Motor neuron (in vitro differentiated cells): ENCODE data around the gene SCGB1A1. TPM values are rescaled to one million over a fixed set of nuclear protein-coding genes. Genes with fewer than 3 reads are reported as not detected.

Source experiments
- ATAC-seq, 8 experiments: fragments of 200-7000 bp; cut with Tn5 transposase; replicated peaks in 6 of 8; 2 replicates each; pipeline ENCODE4 v1.8.0; 2021; ENCODE audit warnings: mild to moderate bottlenecking in 8 of 8, moderate library complexity in 8 of 8
- H3K27ac ChIP-seq, 2 donors: fragments of 250-450 bp; sonication (Bioruptor Pico); 2 replicates each; pipeline ENCODE4 v1.9.0; 2021; ENCODE audit warnings: antibody characterized with exemption in 2 of 2, mild to moderate bottlenecking in 2 of 2, moderate library complexity in 1 of 2
- H3K4me1 ChIP-seq, 2 donors: fragments of 250-450 bp; sonication (Bioruptor Pico); replicated peaks in 1 of 2; 2 replicates each; pipeline ENCODE4 v1.6.1; 2021; ENCODE audit warnings: antibody characterized with exemption in 2 of 2, mild to moderate bottlenecking in 2 of 2, moderate library complexity in 1 of 2
- H3K4me3 ChIP-seq, 5 donors: fragments of 250-450 bp; sonication (Bioruptor Pico); 2 replicates each; pipeline ENCODE4 v1.9.0; 2021; ENCODE audit warnings: antibody characterized with exemption in 5 of 5, mild to moderate bottlenecking in 5 of 5, moderate library complexity in 4 of 5
- WGBS, 10 experiments: fragments of 450-650 bp; shearing (Covaris generic); methylation state at CpG; one replicate each; pipeline ENCODE4 v1.0.0; 2022; 5-methylcytosine and 5-hydroxymethylcytosine counted together
- in situ Hi-C, 9 experiments: fragments of 400-800 bp; cut with MboI; loops; one replicate each; pipeline ENCODE4 v1.15.0; 2021; ENCODE audit warnings: low sequenced_read_pairs in 9 of 9, low pct_unique_long_range_greater_than_20kb in 2 of 9; ENCODE audit not compliant: unreplicated experiment in 9 of 9
- total RNA-seq, 8 experiments: library from RNA; unstranded; fragments of 300-600 nt; gene quantifications; 2 replicates each; pipeline versions ENCODE4 v1.2.3 to v1.2.4, GENCODE V29; 2022

Gene SCGB1A1
- total RNA-seq, 8 experiments from 2014 or later = not detected

- no peak overlapping the region for H3K27ac ChIP-seq
- H3K4me3 ChIP-seq = no peak overlapping the region
- peaks cover 10% of the 10 kb centered on the region in 2 donors for H3K4me1 ChIP-seq
- WGBS, 10 experiments = 70 to 100% (median 84%) methylated on average over 1 to 4 of the region's 8 CpGs; no CpG with 5 or more reads in 2 of the 10 experiments
- in situ Hi-C loops = loop anchor here in 2 of 9 experiments (10.0 to 25.0 kb wide), 2 partner anchors 108 to 126 kb away; partner anchors contain the start of gene AHNAK (in 1 of the 2)
- ATAC-seq = no peak
Observed at GRCh38 chr11:62428871-62429560, 10.2 kb downstream of the SCGB1A1 start.

- 14 to 89% (median 57%) methylated on average over 1 to 3 of the region's 3 CpGs; no CpG with 5 or more reads in 3 of the 10 experiments for WGBS, 10 experiments
- Histone ChIP-seq H3K27ac (no peak overlapping the region), H3K4me3 (no peak overlapping the region), H3K4me1 (peaks cover 10% of the 10 kb centered on the region in 2 donors)
- in situ Hi-C loops = loop anchor here in 1 of 9 experiments (25.0 kb wide), 1 partner anchor 107 kb away; the partner anchor contains the start of gene AHNAK
- no peak for ATAC-seq
Observed at GRCh38 chr11:62430425-62430824, 11.6 kb downstream of the SCGB1A1 start.

GRCh38 chr11:62431171-62431901, 12.5 kb downstream of the SCGB1A1 start:
- peaks cover 10 to 12% of the 10 kb centered on the region in 2 donors for H3K4me1 ChIP-seq
- 38 to 88% (median 70%) methylated on average over 2 to 10 of the region's 11 CpGs; no CpG with 5 or more reads in 1 of the 10 experiments for WGBS, 10 experiments
- H3K27ac ChIP-seq = no peak overlapping the region
- ATAC-seq = no peak
- no peak overlapping the region for H3K4me3 ChIP-seq
- in situ Hi-C loops = loop anchor here in 1 of 9 experiments (25.0 kb wide), 1 partner anchor 106 kb away; the partner anchor contains the start of gene AHNAK

- in situ Hi-C loops = loop anchor here in 1 of 9 experiments (25.0 kb wide), 1 partner anchor 105 kb away; the partner anchor contains the start of gene AHNAK
- ATAC-seq = no peak
- no peak overlapping the region for H3K27ac ChIP-seq
- H3K4me1 ChIP-seq = peaks cover 10 to 12% of the 10 kb centered on the region in 2 donors
- H3K4me3 ChIP-seq = no peak overlapping the region
- 0 to 100% (median 86%) methylated on average over 1 to 8 of the region's 9 CpGs; no CpG with 5 or more reads in 1 of the 10 experiments for WGBS, 10 experiments
Observed at GRCh38 chr11:62432695-62433094, 13.9 kb downstream of the SCGB1A1 start.

- in situ Hi-C loops = loop anchor here in 1 of 9 experiments (25.0 kb wide), 1 partner anchor 104 kb away; the partner anchor contains the start of gene AHNAK
- peak in 5 of 8 experiments; percentile 76 to 88 (median 88) for ATAC-seq
- no peak overlapping the region for H3K4me3 ChIP-seq
- WGBS, 10 experiments = 39 to 93% (median 61%) methylated on average over 5 to 15 of the region's 16 CpGs
- no peak overlapping the region for H3K27ac ChIP-seq
- peaks cover 10 to 12% of the 10 kb centered on the region in 2 donors for H3K4me1 ChIP-seq
Observed at GRCh38 chr11:62433141-62433903, 14.5 kb downstream of the SCGB1A1 start.

- no peak overlapping the region for H3K4me3 ChIP-seq
Observed at GRCh38 chr11:62433904-62434276, 15.1 kb downstream of the SCGB1A1 start.

GRCh38 chr11:62435846-62436660, 17.2 kb downstream of the SCGB1A1 start:
- H3K27ac ChIP-seq = no peak overlapping the region
- no peak overlapping the region for H3K4me3 ChIP-seq
- 0 to 80% (median 50%) methylated on average over 1 to 5 of the region's 5 CpGs for WGBS, 10 experiments
- in situ Hi-C loops = loop anchor here in 1 of 9 experiments (25.0 kb wide), 1 partner anchor 101 kb away; the partner anchor contains the start of gene AHNAK
- peak in 5 of 8 experiments; percentile 52 to 72 (median 64) for ATAC-seq
- peaks cover 10 to 12% of the 10 kb centered on the region in 2 donors for H3K4me1 ChIP-seq

More at GRCh38 chr11:62433904-62434276, 15.1 kb downstream of the SCGB1A1 start:
- Histone ChIP-seq H3K27ac (no peak overlapping the region), H3K4me1 (peaks cover 10 to 12% of the 10 kb centered on the region in 2 donors)
- in situ Hi-C loops = loop anchor here in 1 of 9 experiments (25.0 kb wide), 1 partner anchor 103 kb away; the partner anchor contains the start of gene AHNAK
- 71 to 96% (median 89%) methylated on average over 2 to 6 of the region's 6 CpGs; no CpG with 5 or more reads in 5 of the 10 experiments for WGBS, 10 experiments
- no peak for ATAC-seq

GRCh38 chr11:62437616-62438015, 18.8 kb downstream of the SCGB1A1 start:
- Histone ChIP-seq H3K27ac (no peak overlapping the region), H3K4me3 (no peak overlapping the region), H3K4me1 (peaks cover 16% of the 10 kb centered on the region in 2 donors)
- in situ Hi-C loops = loop anchor here in 1 of 9 experiments (25.0 kb wide), 1 partner anchor 100 kb away; the partner anchor contains the start of gene AHNAK
- 0 to 100% (median 67%) methylated on average over 1 of the region's 1 CpG; no CpG with 5 or more reads in 5 of the 10 experiments for WGBS, 10 experiments
- no peak for ATAC-seq

DNA sequence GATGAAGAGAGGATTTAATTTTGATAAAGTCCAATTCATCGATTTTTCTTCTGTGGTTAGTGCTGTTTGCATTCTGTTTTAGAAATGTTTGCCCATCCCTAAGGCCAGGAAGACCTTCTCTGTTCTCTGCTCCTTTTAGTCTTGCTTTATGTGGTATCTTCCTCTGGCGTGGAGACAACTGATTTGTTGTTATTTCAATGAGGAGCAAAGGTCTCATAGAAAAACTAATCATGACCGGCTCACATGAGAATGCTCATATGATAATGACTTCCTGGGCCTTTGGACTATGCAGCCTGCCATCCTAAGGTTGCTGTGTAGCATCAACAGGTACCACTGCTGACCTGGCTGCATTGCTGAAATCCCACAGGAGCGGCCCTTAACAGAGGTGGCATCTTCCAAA, 19.8 kb downstream of the SCGB1A1 start:
- 40 to 93% (median 69%) methylated on average over 1 to 3 of the region's 4 CpGs for WGBS, 10 experiments
- Histone ChIP-seq H3K27ac (no peak overlapping the region), H3K4me1 (peaks cover 6 to 7% of the 10 kb centered on the region in 2 donors), H3K4me3 (no peak overlapping the region)
- ATAC-seq = no peak
- in situ Hi-C loops = loop anchor here in 1 of 9 experiments (25.0 kb wide), 1 partner anchor 99 kb away; the partner anchor contains the start of gene AHNAK

- Histone ChIP-seq H3K27ac (no peak overlapping the region), H3K4me1 (peaks cover 6% of the 10 kb centered on the region in 2 donors), H3K4me3 (no peak overlapping the region)
- 15 to 96% (median 79%) methylated on average over 1 to 18 of the region's 23 CpGs for WGBS, 10 experiments
- no peak for ATAC-seq
- in situ Hi-C loops = loop anchor here in 1 of 9 experiments (25.0 kb wide), 1 partner anchor 97 kb away; the partner anchor contains the start of gene AHNAK
Observed at GRCh38 chr11:62439785-62440602, 21.2 kb downstream of the SCGB1A1 start.
